Chondrocyte (in vitro differentiated cells): ENCODE data around the gene KRT6B. TPM values are rescaled to one million over a fixed set of nuclear protein-coding genes. Genes with fewer than 3 reads are reported as not detected.

Experiments used
- DNase-seq: peaks from one replicate; pipeline ENCODE4 v3.0.0; 2021; ENCODE audit warnings: mixed read lengths, low spot score
- H3K27ac Mint-ChIP-seq: one replicate; pipeline ENCODE4 v1.8.0; 2021; ENCODE audit warnings: mild to moderate bottlenecking, moderate library complexity, mixed read lengths; ENCODE audit not compliant: unreplicated experiment
- H3K27me3 Mint-ChIP-seq: 2 replicates; pipeline ENCODE4 v1.8.0; 2021; ENCODE audit warnings: low read depth, mixed read lengths
- H3K36me3 Mint-ChIP-seq: 2 replicates; pipeline ENCODE4 v1.8.0; 2021; ENCODE audit warnings: low read depth, mixed read lengths
- H3K4me1 Mint-ChIP-seq: 2 replicates; pipeline ENCODE4 v1.8.0; 2021; ENCODE audit warnings: low read depth, mild to moderate bottlenecking, mixed read lengths
- H3K4me3 Mint-ChIP-seq: one replicate; pipeline ENCODE4 v1.8.0; 2021; ENCODE audit warnings: mild to moderate bottlenecking, moderate library complexity, mixed read lengths; ENCODE audit not compliant: unreplicated experiment
- H3K9me3 Mint-ChIP-seq: 2 replicates; pipeline ENCODE4 v1.8.0; 2021; ENCODE audit warnings: low read depth, mixed read lengths
- CTCF ChIP-seq: fragments of 200-600 bp; sonication (generic); IDR thresholded peaks from 2 replicates; pipeline ENCODE4 v1.5.0; 2021; ENCODE audit warnings: antibody characterized with exemption, mild to moderate bottlenecking, moderate library complexity
- total RNA-seq: library from RNA; stranded (reverse); gene quantifications from 3 replicates; pipeline ENCODE4 v1.2.1, GENCODE V29; 2021

The KRT6B gene
- total RNA-seq, 1 donor from 2014 or later = not detected

- peaks cover 4% of the 10 kb centered on the region for H3K36me3 Mint-ChIP-seq
- no peaks in the 10 kb centered on the region for H3K4me1 Mint-ChIP-seq
- no peak overlapping the region for H3K27ac Mint-ChIP-seq
- no peak for TF ChIP-seq CTCF
- no peak for DNase-seq
- H3K27me3 Mint-ChIP-seq = peaks cover 74% of the 10 kb centered on the region
- H3K4me3 Mint-ChIP-seq = no peak overlapping the region
- peaks cover 13% of the 10 kb centered on the region for H3K9me3 Mint-ChIP-seq
Observed at GRCh38 chr12:52486166-52487105, 34.5 kb upstream of the KRT6B start.

GRCh38 chr12:52480073-52480472 is 28.1 kb upstream of the KRT6B start:
- peaks cover 18% of the 10 kb centered on the region for H3K9me3 Mint-ChIP-seq
- no peak for TF ChIP-seq CTCF
- H3K36me3 Mint-ChIP-seq = peaks cover 3% of the 10 kb centered on the region
- no peaks in the 10 kb centered on the region for H3K4me1 Mint-ChIP-seq
- no peak overlapping the region for H3K27ac Mint-ChIP-seq
- peaks cover 71% of the 10 kb centered on the region for H3K27me3 Mint-ChIP-seq
- DNase-seq = no peak
- H3K4me3 Mint-ChIP-seq = no peak overlapping the region

GRCh38 chr12:52477651-52478050 is 25.7 kb upstream of the KRT6B start:
- no peak for TF ChIP-seq CTCF
- no peak overlapping the region for H3K4me3 Mint-ChIP-seq
- no peaks in the 10 kb centered on the region for H3K4me1 Mint-ChIP-seq
- peaks cover 11% of the 10 kb centered on the region for H3K9me3 Mint-ChIP-seq
- H3K36me3 Mint-ChIP-seq = no peaks in the 10 kb centered on the region
- DNase-seq = no peak
- no peak overlapping the region for H3K27ac Mint-ChIP-seq
- H3K27me3 Mint-ChIP-seq = peaks cover 60% of the 10 kb centered on the region

DNA sequence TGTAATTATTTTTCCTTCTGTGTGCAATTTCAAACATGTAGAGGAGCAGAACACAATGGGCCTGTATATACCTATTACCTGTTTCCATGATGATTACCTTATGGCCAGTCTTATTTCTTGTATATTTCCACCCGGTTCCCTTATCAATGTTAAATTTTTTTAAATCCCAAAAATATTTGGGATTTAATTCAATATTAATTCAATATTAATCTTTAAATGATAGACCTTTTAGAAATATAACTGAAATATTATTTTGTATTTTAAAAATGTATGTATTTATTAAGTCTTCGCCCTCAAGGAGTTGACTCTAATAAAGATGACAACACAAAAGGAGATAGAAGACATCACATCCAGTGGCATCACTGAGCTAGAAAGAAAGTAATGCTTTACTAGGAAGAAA is 22.3 kb upstream of the KRT6B start:
- Mint-ChIP-seq H3K9me3 (peaks cover 8% of the 10 kb centered on the region), H3K4me3 (no peak overlapping the region), H3K27me3 (peaks cover 65% of the 10 kb centered on the region), H3K4me1 (no peaks in the 10 kb centered on the region), H3K27ac (no peak overlapping the region), H3K36me3 (no peaks in the 10 kb centered on the region)
- DNase-seq = no peak
- no peak for TF ChIP-seq CTCF

DNA sequence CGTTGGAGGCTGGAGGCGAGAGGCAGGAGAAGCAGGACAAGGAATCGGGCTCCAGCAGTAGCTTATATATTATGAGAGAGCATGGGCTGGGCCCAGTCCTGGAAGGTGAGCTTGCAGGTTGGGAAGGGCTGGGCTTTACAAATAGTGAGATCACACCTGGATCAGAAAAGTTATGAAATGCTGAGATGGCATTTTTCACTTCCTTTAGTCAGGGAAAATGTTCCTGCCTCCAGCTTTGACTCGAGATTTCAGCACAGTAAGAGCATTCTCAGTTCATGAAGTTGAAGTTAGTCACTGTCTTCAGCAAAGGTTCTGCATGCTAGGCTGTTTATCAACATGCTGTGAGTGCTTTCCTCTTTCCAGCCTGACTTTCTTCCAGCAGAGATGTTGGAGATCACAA is 21.8 kb upstream of the KRT6B start, which contains the start of gene KRT6C:
KRT6C (minus strand) TSS at position 38 of the 400 bp plus-strand sequence. CDS start 68 bp downstream, outside the sequence.
- no peak for DNase-seq
- peaks cover 8% of the 10 kb centered on the region for H3K9me3 Mint-ChIP-seq
- no peak within 1 kb of the TSS for H3K27ac Mint-ChIP-seq
- H3K4me1 Mint-ChIP-seq = no peaks in the 10 kb centered on the region
- TF ChIP-seq CTCF = no peak
- no peaks in the 10 kb centered on the region for H3K36me3 Mint-ChIP-seq
- peaks cover 64% of the 10 kb centered on the region for H3K27me3 Mint-ChIP-seq
- H3K4me3 Mint-ChIP-seq = no peak within 1 kb of the TSS
